ENCODE measurements around the gene UBE2D2.
"Not testable (repeated sequence)": the region's sequence is repeated elsewhere in the genome, so short reads cannot be mapped to it uniquely, and the experiment has no call there.

The UBE2D2 gene

DNA sequence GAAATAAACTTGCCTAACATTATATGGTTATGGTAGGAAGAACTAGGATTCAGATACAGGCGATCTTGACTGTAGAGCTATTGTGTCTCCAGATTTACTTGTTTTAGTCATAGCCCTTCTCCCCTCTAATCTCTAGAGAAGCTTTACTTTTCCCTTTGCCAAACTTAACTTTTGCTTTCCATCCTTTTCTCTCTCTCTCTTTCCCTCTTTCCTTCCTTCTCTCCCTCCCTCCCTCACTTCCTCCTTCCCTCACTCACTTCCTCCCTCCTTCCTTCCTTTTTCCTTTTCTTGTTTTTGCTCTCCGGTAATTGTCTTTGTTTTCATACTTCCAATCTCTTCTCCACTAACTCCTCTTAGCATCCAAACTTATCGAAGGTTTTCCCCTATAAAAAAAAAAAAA lies 10.4 kb downstream of the UBE2D2 start:
- DNase-seq (ENCODE audit: low read depth) = no peak
- H3K4me3 ChIP-seq (ENCODE audit: low read length) = no peak overlapping the region
- no peak for TF ChIP-seq CTCF (conservative IDR thresholded peaks at IDR 0.05; ENCODE audit: low read length)

- no peak overlapping the region for H3K4me3 ChIP-seq (ENCODE audit: low read length)
- peak; percentile 8 for DNase-seq (ENCODE audit: low read depth)
- TF ChIP-seq CTCF (conservative IDR thresholded peaks at IDR 0.05; ENCODE audit: low read length) = no peak
Measured at GRCh38 chr5:139571966-139572365, 10.8 kb downstream of the UBE2D2 start.

GRCh38 chr5:139574641-139575312 lies 13.6 kb downstream of the UBE2D2 start:
- peak; percentile 41 for DNase-seq (ENCODE audit: low read depth)
- H3K4me3 ChIP-seq (ENCODE audit: low read length) = no peak overlapping the region
- peak; percentile 71 for TF ChIP-seq CTCF (conservative IDR thresholded peaks at IDR 0.05; ENCODE audit: low read length)

DNA sequence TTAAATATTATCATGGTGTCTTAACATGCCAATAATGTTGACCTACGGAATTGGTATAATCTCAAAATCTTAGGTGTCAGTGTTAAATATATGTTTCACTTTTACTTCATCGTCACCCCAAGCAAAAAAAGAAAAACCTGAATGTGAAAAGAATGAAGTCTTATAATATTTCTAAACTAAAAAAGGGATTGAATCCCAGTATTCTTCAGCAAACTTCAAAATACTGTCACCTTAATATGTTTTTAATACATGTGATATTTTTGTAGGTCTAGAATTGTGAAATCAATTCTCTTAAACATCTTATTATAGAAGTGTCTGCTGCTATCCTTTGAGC lies 14.1 kb downstream of the UBE2D2 start:
- no peak for TF ChIP-seq CTCF (conservative IDR thresholded peaks at IDR 0.05; ENCODE audit: low read length)
- no peak overlapping the region for H3K4me3 ChIP-seq (ENCODE audit: low read length)
- no peak for DNase-seq (ENCODE audit: low read depth)

GRCh38 chr5:139575751-139576150 lies 14.6 kb downstream of the UBE2D2 start:
- DNase-seq (ENCODE audit: low read depth) = no peak
- H3K4me3 ChIP-seq (ENCODE audit: low read length) = no peak overlapping the region
- no peak for TF ChIP-seq CTCF (conservative IDR thresholded peaks at IDR 0.05; ENCODE audit: low read length)

DNA sequence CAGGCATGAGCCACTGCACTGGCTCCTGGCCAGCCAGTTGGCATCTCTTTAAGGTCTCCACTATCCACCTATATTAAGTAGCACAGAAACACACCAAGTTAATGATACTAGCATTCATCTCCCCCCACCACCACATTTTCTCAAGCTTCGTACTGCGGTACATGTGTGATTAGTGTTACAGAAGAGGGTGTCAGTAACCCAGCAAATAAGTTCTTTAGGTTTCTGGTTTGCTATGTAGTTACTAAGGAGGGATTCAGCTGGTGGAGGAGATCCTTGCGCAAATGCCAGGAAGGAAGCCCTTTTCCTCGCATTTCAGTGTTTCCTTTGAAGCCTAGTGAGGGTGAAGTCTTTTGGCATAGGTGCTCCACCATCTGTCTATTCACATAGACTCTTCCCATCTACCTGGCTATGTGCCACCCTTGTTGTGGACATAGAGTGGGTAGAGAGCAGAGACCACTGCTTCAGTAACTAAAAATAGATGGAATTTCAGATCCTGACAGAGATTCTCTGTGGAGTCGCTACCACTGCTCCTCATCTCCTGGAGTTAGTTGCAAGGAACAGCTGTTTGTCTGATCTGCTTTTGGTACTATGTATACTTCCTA lies 16.7 kb downstream of the UBE2D2 start:
- no peak for TF ChIP-seq CTCF (conservative IDR thresholded peaks at IDR 0.05; ENCODE audit: low read length)
- H3K4me3 ChIP-seq (ENCODE audit: low read length) = no peak overlapping the region
- DNase-seq (ENCODE audit: low read depth) = no peak

- no peak for DNase-seq (ENCODE audit: low read depth)
- TF ChIP-seq CTCF (conservative IDR thresholded peaks at IDR 0.05; ENCODE audit: low read length) = no peak
- no peak overlapping the region for H3K4me3 ChIP-seq (ENCODE audit: low read length)
Measured at GRCh38 chr5:139578325-139578724, 17.2 kb downstream of the UBE2D2 start.

DNA sequence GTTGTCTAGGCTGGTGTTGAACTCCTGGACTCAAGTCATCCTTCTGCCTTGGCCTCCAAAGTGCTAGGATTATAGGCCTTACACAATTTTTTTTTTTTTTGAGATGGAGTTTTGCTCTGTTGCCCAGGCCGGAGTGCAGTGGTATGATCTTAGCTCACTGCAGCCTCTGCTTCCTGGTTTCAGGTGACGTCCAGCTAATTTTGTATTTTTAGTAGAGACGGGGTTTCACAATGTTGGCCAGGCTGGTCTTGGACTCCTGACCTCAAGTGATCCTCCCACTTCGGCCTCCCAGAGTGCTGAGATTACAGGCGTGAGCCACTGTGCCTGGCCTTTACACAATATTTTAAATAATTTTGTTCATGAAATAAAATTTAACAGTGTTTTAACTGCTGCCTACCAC lies 21.0 kb downstream of the UBE2D2 start:
- H3K4me3 ChIP-seq (ENCODE audit: low read length); DNase-seq (ENCODE audit: low read depth): not testable (repeated sequence)
